H7 (cell line): ENCODE data around the gene SLC6A4. TPM values are rescaled to one million over a fixed set of nuclear protein-coding genes. Genes with fewer than 3 reads are reported as not detected.

ENCODE experiments used
- DNase-seq: peaks from one replicate; pipeline ENCODE4 v3.0.0; 2012
- H3K27me3 ChIP-seq: 2 replicates; pipeline ENCODE4 v1.6.0; 2011; ENCODE audit warnings: mild to moderate bottlenecking, low read length; ENCODE audit not compliant: control insufficient read depth, insufficient read depth
- H3K36me3 ChIP-seq: replicated peaks from 2 replicates; pipeline ENCODE4 v1.5.1; 2011; ENCODE audit warnings: low read length; ENCODE audit not compliant: control insufficient read depth, insufficient read depth
- H3K4me3 ChIP-seq: 2 replicates; pipeline ENCODE4 v1.5.1; 2011; ENCODE audit warnings: low read depth, mild to moderate bottlenecking, control low read depth, low read length, moderate library complexity; ENCODE audit not compliant: insufficient read depth
- total RNA-seq: library from RNA; depleted of rRNA; stranded (reverse); fragments of >200 nt; shearing (Covaris generic); gene quantifications from 2 replicates; pipeline ENCODE4 v1.2.3, GENCODE V29; 2014; rRNA removed

SLC6A4 gene
- total RNA-seq, result not detected in 2 replicates

DNA sequence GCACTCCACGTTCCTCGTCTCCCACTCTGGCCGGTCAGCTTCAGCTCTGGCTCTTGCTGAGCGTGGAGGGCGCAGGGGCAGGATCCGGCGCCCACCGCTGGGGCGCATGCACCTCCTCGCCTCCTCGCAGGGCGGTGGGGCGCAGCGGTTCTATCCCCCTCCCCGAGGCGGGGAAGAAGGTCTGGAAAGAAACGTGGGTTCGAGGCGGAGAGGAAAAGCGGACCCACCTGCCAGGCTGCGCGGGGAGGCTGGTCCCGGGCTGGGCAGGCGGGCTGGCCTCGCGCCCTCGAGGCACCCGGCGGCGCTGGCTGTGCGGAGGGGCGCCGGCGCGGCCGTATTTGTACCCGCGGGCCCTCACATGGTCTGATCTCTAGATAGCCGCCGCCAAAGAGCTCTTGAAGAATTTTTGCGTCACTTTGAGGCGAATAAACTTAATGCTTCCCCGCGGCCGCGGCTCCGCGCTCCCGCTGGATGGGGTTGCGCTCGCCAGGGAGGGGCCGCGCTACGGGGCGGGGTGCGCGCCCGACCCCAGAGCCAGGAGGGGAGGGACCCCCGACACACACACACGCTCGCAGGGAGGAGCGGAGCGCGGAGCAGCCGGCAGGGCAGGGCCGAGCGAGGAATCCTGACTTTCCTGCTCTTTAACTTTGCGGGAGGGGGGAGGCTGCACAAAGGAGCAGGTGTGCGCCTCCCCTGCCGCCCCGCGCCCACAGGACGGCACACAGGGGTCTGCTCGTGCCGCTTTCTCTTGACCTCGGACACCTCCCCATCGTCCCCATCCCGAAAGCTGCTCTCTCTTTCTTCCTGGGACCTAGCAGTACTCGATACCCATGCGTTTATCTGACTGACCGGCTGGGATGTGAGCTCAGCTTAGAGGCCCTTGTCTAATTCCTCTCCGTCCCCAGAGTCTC is at the start of gene SLC6A4:
SLC6A4 (minus strand) TSS at position 312 of the 911 bp plus-strand sequence. CDS start 13,739 bp downstream, outside the sequence.
- peaks cover 57% of the 10 kb centered on the region for H3K27me3 ChIP-seq

DNA sequence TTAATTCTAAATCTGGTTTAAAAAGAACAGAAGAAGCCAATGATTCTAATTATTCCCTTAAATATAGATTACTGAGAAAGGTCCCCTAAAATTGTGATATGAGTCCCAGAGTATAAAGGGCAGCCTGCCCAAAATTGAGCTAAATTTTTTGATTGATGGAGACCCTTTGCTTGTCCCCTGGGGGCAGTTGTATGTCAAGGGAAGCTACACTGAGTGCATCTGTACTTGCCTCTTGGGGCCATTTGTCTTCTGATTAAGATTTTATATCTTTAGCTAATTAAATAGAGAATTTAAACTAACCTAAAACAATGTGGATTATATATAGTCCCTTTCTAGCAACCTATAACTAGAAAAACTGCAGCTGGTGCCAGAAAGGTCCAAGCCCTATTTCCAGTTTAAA is 43.7 kb upstream of the SLC6A4 start:
- Histone ChIP-seq H3K36me3 (peaks cover 7% of the 10 kb centered on the region), H3K27me3 (no peaks in the 10 kb centered on the region), H3K4me3 (no peak overlapping the region)
- DNase-seq, result no peak

More for the DNA sequence above, at the start of gene SLC6A4:
- Histone ChIP-seq H3K36me3 (no peaks in the 10 kb centered on the region), H3K4me3 (peak within 1 kb of the TSS; percentile 42)
- peak; percentile 86 for DNase-seq

DNA sequence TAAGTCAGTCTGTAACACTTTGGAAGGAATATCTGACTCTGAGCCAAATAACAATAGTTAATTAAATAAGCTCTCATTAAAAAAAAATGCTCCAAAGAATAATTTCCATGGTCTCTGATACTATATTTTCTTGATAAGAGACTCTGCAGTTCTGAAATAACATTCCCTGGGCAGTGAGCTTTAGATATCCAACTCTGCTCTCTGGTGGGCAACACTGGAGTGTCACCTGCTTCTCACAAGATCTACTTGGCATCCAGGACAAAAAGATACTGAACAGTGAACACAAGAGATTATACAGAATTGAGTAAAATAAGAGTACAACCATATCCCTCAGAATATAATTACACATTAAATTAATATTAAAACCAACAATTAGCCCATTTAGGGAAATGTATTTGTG is 42.5 kb upstream of the SLC6A4 start:
- no peaks in the 10 kb centered on the region for H3K27me3 ChIP-seq
- no peak overlapping the region for H3K4me3 ChIP-seq
- peaks cover 15% of the 10 kb centered on the region for H3K36me3 ChIP-seq
- DNase-seq, result peak; percentile 25

DNA sequence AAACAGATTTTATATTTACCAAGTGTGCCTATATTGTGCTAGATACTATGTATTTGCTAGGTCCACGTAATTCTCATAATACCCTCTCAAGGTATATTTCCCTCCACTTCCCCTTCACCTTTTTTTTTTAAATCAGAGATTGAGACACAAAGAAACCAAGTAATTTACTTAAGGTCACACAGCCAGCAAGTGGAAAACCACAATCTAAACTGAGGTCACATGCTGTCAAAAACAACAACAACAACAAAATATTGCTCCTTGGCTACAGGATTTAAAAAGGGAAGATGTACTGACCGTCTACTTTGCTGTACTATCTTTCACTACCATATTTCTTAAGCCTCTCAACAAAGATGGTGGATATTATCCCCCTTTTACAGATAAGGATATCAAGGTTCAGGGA is 40.4 kb upstream of the SLC6A4 start:
- H3K4me3 ChIP-seq, result no peak overlapping the region
- no peaks in the 10 kb centered on the region for H3K27me3 ChIP-seq
- DNase-seq, result no peak
- peaks cover 22% of the 10 kb centered on the region for H3K36me3 ChIP-seq

DNA sequence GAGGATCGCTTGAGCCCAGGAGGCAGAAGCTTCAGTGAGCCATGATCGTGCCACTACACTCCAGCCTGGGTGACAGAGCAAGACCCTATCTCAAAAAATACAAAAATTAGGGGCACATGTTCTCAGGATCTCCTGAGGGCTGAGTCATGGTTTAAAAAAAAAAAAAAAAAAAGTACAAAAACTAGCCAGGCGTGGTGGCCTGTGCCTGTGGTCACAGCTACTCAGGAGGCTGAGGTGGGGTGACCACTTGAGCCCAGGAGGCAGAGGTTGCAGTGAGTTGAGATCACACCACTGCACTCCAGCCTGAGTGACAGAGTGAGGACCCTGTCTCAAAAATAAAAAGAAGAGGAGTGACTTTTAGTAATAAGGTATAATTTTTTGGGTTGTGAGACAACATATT is 39.4 kb upstream of the SLC6A4 start:
- H3K4me3 ChIP-seq, result no peak overlapping the region
- no peak for DNase-seq
- H3K27me3 ChIP-seq, result no peaks in the 10 kb centered on the region
- H3K36me3 ChIP-seq, result peaks cover 22% of the 10 kb centered on the region

DNA sequence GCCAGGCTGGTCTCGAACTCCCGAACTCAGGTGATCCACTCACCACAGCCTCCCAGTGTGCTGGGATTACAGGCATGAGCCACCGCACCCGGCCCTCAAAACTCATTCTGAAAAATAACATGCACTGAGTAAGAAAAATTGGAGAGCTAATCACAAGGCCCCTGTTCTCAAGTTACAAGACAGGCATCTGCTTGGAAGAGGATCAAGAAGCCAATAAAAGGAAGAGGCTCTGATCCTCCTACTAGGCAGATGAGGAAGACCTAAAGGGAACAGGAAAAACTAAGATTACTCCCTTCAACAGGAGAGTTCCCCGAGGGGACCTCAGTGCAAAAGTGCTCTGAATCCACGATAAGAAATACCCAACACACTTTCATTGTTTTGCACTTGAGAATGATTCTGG is 37.9 kb upstream of the SLC6A4 start:
- Histone ChIP-seq H3K27me3 (no peaks in the 10 kb centered on the region), H3K4me3 (no peak overlapping the region), H3K36me3 (peaks cover 22% of the 10 kb centered on the region)
- no peak for DNase-seq

DNA sequence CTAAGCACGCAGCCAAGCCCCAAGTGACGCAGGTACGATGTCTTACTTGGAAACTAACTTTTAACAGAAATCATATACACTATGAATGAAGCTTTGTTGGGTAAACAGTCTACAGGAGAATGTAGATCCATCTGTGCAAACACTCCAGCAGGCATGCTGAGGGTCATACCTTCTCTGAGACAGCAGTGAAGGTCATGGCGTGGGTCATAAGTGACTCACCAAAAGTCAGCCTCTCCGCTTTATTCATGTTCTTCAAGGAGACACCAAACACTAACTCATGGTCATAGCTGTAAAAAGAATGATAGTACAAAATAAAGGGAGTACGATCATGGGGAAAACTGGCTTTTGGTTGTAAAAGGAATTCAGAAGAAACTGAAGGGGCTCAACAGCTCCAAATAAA is 35.6 kb upstream of the SLC6A4 start:
- Histone ChIP-seq H3K4me3 (no peak overlapping the region), H3K36me3 (peaks cover 26% of the 10 kb centered on the region), H3K27me3 (no peaks in the 10 kb centered on the region)
- DNase-seq, result no peak

DNA sequence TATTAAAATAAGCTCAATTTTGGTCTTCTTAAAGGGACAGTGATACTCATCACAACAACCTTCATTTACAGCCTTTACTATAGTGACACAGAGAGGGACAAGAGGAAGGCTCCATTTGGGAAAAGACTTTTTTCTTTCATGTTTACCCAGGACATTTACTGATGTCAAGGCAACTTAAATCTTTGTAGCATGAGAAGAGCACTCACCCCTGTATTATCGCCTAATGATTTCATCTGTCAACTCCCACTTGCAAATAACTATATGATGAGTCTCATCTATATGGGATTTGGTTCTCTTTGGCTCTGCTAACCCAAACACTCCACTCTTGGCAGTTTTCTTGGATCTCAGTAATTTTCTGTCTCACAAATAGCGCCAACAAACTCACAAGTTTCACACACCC is 32.1 kb upstream of the SLC6A4 start:
- Histone ChIP-seq H3K27me3 (no peaks in the 10 kb centered on the region), H3K4me3 (no peak overlapping the region), H3K36me3 (peaks cover 16% of the 10 kb centered on the region)
- no peak for DNase-seq

DNA sequence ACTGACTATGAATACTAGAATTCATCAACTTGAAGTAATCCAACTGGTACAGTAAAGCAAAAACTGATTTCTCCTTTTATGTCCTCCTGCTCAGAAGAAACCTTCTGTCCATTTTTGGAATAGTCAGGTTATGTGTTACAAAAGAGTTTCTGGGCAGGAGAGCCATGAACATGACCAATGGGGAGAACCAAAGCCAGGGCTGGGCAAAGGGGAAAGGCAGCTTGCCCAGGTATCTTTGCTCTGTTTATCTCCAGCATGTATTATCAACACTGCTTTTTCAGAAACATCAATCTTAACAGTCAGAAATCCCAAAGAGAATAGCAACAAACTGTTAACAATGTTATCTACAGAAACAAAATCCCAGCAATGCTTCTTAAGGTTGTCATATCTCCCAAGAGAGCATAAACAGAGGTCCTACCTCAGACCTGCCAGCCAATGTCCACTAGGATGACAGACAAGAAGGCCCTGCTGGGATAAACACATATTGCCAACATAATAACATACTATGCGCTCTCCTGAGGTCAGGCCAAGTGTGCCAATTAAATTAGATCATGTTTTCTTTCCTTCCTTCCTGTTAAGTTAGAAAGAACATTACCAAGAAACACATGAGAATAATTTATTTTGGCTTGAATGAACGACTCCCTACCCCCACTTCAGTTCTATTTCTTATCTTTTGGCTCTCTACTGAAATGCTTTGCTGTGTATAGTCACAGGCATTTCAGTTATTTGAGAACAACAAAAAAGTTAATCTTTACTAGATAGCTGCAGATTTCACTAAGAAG is 28.2 kb upstream of the SLC6A4 start:
- Histone ChIP-seq H3K27me3 (no peaks in the 10 kb centered on the region), H3K36me3 (peaks cover 8% of the 10 kb centered on the region), H3K4me3 (no peak overlapping the region)
- no peak for DNase-seq

DNA sequence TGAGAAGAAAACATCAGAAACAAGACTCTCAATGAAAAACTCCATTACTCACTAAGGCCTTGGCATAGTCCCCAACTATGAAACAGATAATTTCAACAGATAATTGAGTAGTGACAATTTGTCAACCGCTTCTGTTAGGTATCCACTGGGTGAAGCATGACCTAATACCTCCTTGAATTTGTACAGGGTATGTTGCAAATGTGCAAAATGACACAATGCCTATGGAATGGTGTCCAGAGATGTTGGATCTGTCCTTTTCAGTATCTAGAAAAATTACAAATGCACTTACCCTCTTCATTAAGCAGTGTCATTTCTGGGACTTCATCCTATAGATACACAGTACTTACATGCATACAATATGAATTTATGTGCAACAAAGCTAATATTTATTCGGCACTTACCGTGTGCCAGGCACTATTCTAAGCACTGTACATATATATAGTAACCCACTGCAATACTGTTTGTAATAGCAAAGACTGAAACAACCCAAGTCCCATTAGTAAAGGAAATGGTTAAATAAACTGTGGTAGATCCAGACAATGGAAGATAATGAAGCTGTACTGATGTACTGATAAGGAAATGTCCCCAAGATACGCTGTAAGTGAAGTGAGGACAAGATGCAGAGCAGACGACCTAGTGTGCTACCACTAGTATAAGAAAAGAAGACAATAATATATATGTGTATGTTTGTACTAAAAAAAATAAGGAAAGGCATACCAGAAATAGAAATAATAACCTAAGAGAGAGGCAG is 21.4 kb upstream of the SLC6A4 start:
- Histone ChIP-seq H3K4me3 (no peak overlapping the region), H3K36me3 (peaks cover 5% of the 10 kb centered on the region), H3K27me3 (no peaks in the 10 kb centered on the region)
- no peak for DNase-seq

DNA sequence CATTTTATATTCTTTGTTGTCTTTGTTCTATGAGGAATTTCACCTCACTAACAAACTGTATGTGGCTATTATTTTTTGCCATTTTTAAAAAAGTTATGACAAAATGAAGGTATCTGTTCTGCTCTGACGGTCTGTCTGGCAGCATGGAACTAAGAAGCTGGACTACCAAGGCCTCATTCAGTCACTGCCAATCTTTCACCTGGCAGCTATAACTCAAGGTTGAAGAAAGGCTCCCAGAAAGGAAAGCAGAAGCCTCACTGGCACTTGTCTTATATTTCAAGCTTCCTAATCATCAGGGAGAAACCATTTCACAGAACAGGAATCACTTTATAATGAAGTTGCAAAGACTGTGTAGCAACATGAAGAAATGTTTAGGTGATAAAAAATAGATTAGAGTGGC is 18.7 kb upstream of the SLC6A4 start:
- Histone ChIP-seq H3K36me3 (peaks cover 8% of the 10 kb centered on the region), H3K4me3 (no peak overlapping the region), H3K27me3 (no peaks in the 10 kb centered on the region)
- DNase-seq, result no peak

DNA sequence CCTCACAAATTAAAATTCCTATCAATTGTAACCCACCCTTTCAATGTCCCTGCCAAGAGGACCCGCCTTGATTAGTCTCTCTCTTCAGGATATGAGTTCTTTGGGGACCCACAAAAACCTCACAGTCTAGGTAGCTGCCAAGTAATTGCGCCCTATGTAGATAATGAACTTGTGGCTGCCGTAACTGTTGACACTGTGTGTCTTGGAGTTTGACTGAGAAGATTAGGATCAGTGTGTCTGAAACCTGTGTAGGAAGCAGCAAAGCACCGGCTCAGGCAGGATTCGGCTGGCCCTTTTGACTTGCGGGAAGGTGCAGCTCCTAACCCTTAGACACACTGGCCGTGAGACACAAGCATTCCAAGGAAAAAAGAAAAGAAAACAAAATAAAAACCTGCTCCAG is 17.8 kb upstream of the SLC6A4 start:
- H3K36me3 ChIP-seq, result peaks cover 13% of the 10 kb centered on the region
- H3K4me3 ChIP-seq, result no peak overlapping the region
- no peaks in the 10 kb centered on the region for H3K27me3 ChIP-seq
- no peak for DNase-seq

DNA sequence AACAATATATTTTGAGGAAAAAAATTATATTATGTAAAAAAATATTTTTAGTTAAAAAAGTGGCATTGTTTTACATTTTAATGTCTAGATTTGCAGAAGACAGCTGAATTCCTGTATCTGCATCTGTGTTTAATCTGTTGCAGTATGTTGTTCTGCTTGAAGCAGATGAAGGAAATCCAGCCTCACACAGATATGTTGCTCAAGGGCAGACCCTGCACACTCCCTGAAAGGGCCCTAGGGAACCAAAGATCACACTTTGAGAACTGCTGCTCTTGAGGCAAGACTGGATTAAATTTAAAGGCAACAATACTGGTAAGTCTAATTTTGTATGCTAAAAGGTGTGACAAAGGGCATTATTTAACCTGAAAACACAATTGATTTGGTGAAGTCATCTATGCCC is 16.4 kb upstream of the SLC6A4 start:
- no peak for DNase-seq
- H3K36me3 ChIP-seq, result peaks cover 14% of the 10 kb centered on the region

DNA sequence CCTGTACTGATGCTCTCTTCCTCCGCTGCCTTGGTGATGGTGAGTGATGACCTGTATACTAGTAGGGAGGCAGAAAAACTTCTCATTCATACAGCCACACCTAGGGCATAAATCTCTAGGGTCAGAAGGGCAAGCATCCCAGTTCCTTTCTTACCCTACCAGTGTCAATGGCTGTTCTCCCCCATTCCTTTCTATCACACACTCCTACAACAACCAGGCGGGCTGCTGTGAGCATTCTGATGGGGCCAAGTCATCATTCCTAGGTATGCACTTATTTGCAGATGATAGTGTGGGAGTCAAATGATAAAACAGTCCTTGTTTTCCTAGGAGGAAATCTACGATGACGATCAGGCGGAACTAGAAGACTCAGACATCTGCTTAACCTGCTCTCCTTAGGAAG is 14.0 kb upstream of the SLC6A4 start:
- DNase-seq, result no peak
- H3K36me3 ChIP-seq, result peaks cover 14% of the 10 kb centered on the region
- no peak overlapping the region for H3K4me3 ChIP-seq
- H3K27me3 ChIP-seq, result no peaks in the 10 kb centered on the region

More for the DNA sequence above, 16.4 kb upstream of the SLC6A4 start:
- H3K27me3 ChIP-seq, result no peaks in the 10 kb centered on the region
- H3K4me3 ChIP-seq, result no peak overlapping the region
